Gastrocnemius medialis (tissue), 4 donors: ENCODE data around the gene ZNF784. TPM values are rescaled to one million over a fixed set of nuclear protein-coding genes. Genes with fewer than 3 reads are reported as not detected.

ENCODE experiments used
- ATAC-seq, 2 donors: fragments of 150-250 bp; one replicate each; pipeline ENCODE4 v1.9.1; 2016
- DNase-seq, 2 donors: peaks; one replicate each; pipeline ENCODE4 v3.0.0-alpha.2; 2019
- H3K27ac ChIP-seq, 4 donors: fragments of 200-600 bp; sonication (generic); 1 replicate in 1 of 4; 2 replicates in 3 of 4; pipeline ENCODE4 v1.5.1; 2016 to 2018; ENCODE audit warnings: mild to moderate bottlenecking in 2 of 4, moderate library complexity in 1 of 4
- H3K27me3 ChIP-seq, 3 donors: fragments of 200-600 bp; sonication (generic) in 2 of 3; 1 replicate in 1 of 3; 2 replicates in 2 of 3; pipeline versions ENCODE4 v1.5.1 to v1.6.0; 2016 to 2019; ENCODE audit warnings: mild to moderate bottlenecking in 1 of 3, moderate library complexity in 1 of 3
- H3K36me3 ChIP-seq, 2 donors: fragments of 200-600 bp; sonication (generic) in 1 of 2; one replicate each; pipeline ENCODE4 v1.5.1; 2017 to 2018
- H3K4me1 ChIP-seq, 2 donors: fragments of 200-600 bp; sonication (generic) in 1 of 2; one replicate each; pipeline ENCODE4 v1.5.1; 2016 to 2017; ENCODE audit warnings: mild to moderate bottlenecking in 2 of 2
- H3K4me3 ChIP-seq, 4 donors: fragments of 200-600 bp; sonication (generic) in 3 of 4; 1 replicate in 1 of 4; 2 replicates in 3 of 4; pipeline ENCODE4 v1.5.1; 2016 to 2019; ENCODE audit warnings: mild to moderate bottlenecking in 2 of 4
- H3K9me3 ChIP-seq, 3 donors: fragments of 200-600 bp; sonication (generic) in 2 of 3; 1 replicate in 1 of 3; 2 replicates in 2 of 3; pipeline ENCODE4 v1.5.1; 2016 to 2019
- POLR2A ChIP-seq, 2 donors: fragments of 450-650 bp; IDR thresholded peaks; one replicate each; pipeline ENCODE4 v1.6.1; 2017; ENCODE audit warnings: antibody characterized with exemption in 2 of 2, mild to moderate bottlenecking in 2 of 2, moderate library complexity in 2 of 2
- in situ Hi-C, 4 donors: fragments of 200-750 bp; cut with MboI; loops; one replicate each; pipeline versions ENCODE4 v1.15.0 to v1.8.0; 2017; ENCODE audit warnings: low sequenced_read_pairs in 4 of 4
- intact Hi-C: fragments of 100-400 bp; cut with DNase I; formaldehyde crosslinking; loops from one replicate; pipeline ENCODE4 v1.15.1; 2023; ENCODE audit warnings: low total_unique reads
- total RNA-seq, 4 donors: library from RNA; depleted of rRNA; stranded (reverse); fragments of >200 nt; gene quantifications; one replicate each; pipeline versions ENCODE4 v1.1.0 to v1.2.3, GENCODE V29; 2016
- TF ChIP-seq, protein P1 (sequence below), 5 experiments: fragments of 450-650 bp in 3 of 5; fragments of 200-600 bp in 2 of 5; sonication (generic) in 2 of 5; IDR thresholded peaks in 4 of 5; conservative IDR thresholded peaks in 1 of 5; 1 replicate in 4 of 5; 2 replicates in 1 of 5; pipeline ENCODE4 v1.5.1; 2016 to 2019; ENCODE audit warnings: antibody characterized with exemption in 5 of 5, mild to moderate bottlenecking in 3 of 5, moderate library complexity in 3 of 5

The ZNF784 gene
- total RNA-seq, 4 donors from 2014 or later: 6.0 to 10.0 (median 8.2) TPM

DNA sequence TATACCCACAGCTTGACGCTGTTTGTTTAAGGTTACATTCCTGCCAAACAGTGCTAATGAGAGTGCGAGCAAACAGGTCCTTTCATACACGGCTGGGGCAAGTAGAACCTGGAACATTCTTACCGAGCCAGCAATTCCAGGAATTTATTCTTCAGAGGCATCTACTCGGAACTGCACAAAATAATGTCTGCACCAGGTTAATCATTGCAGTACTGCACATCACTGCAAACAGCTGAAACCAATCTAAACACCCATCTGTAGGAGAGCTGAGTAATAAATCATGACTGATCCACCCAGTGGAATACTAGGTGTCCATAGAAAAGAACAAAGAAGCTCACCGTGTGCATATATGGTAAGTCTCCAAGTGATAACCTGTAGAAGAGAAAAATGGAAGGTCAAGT lies 42.5 kb downstream of the ZNF784 start:
- TF ChIP-seq POLR2A (IDR thresholded peaks at IDR 0.05): no peak
- TF ChIP-seq, protein P1, sequence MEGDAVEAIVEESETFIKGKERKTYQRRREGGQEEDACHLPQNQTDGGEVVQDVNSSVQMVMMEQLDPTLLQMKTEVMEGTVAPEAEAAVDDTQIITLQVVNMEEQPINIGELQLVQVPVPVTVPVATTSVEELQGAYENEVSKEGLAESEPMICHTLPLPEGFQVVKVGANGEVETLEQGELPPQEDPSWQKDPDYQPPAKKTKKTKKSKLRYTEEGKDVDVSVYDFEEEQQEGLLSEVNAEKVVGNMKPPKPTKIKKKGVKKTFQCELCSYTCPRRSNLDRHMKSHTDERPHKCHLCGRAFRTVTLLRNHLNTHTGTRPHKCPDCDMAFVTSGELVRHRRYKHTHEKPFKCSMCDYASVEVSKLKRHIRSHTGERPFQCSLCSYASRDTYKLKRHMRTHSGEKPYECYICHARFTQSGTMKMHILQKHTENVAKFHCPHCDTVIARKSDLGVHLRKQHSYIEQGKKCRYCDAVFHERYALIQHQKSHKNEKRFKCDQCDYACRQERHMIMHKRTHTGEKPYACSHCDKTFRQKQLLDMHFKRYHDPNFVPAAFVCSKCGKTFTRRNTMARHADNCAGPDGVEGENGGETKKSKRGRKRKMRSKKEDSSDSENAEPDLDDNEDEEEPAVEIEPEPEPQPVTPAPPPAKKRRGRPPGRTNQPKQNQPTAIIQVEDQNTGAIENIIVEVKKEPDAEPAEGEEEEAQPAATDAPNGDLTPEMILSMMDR (IDR thresholded peaks at IDR 0.05 in 4 of 5, conservative IDR thresholded peaks at IDR 0.05 in 1 of 5): no peak
- Histone ChIP-seq H3K4me1 (peaks cover 11 to 30% of the 10 kb centered on the region in 2 donors), H3K36me3 (peaks cover 0 to 11% of the 10 kb centered on the region in 2 donors), H3K27me3 (peaks cover 3 to 11% (median 6%) of the 10 kb centered on the region in 3 donors), H3K4me3 (no peak overlapping the region), H3K27ac (peak overlapping the region in 1 of 4 donors; percentile 4), H3K9me3 (no peaks in the 10 kb centered on the region)
- intact Hi-C loops: loop anchor here (2.0 kb wide), 2 partner anchors 17 to 53 kb away; partner anchors contain the start of gene FIZ1
- DNase-seq: no peak
- no peak for ATAC-seq
- in situ Hi-C loops: loop anchor here in 2 of 4 donors (10.0 kb wide), 2 partner anchors 53 to 67 kb away; no protein-coding TSS in a partner anchor

DNA sequence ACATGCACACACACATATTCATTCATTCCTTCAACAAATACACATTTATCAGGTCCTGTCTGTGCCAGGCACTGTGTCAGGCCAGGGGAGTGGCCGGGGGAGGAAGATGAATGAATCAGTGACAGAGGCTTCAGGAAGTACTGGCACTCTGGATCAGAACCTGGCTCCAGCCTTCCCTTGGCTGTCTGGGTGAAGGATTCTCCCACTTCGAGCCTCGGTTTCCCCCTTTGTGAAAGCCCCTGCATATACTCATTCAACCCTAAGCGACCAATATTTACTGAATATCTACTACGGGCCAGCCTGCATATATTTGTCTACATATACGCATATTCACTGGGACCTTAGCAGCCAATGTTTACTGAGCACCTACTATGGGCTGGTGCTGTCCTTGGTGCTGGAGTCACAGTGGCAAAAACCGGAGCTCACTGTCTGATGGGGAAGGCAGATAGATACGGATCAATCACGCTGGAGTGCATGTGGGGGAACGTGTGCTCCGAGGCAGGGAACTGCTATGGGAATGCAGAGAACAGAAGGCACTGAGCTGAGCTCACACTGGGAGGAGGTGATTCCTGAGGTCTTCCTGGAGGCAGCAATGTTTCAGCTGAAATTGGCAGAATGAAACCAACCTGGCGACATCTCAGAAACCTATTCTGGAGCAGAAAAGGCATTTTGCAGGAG lies 43.1 kb downstream of the ZNF784 start:
- H3K4me1 ChIP-seq: peaks cover 8 to 24% of the 10 kb centered on the region in 2 donors
- TF ChIP-seq POLR2A (IDR thresholded peaks at IDR 0.05): no peak
- TF ChIP-seq, protein P1 (IDR thresholded peaks at IDR 0.05 in 4 of 5, conservative IDR thresholded peaks at IDR 0.05 in 1 of 5): no peak
- peak overlapping the region; percentile 96 to 100 (median 98) for H3K27ac ChIP-seq
- intact Hi-C loops (loop anchor here (2.0 kb wide), 2 partner anchors 18 to 54 kb away; partner anchors contain the start of gene FIZ1), in situ Hi-C loops (loop anchor here in 2 of 4 donors (10.0 kb wide), 2 partner anchors 54 to 66 kb away; no protein-coding TSS in a partner anchor)
- peaks cover 0 to 9% (median 5%) of the 10 kb centered on the region in 3 donors for H3K27me3 ChIP-seq
- peak overlapping the region; percentile 92 to 98 (median 96) for H3K4me3 ChIP-seq
- ATAC-seq: no peak
- peaks cover 0 to 13% of the 10 kb centered on the region in 2 donors for H3K36me3 ChIP-seq
- H3K9me3 ChIP-seq: no peaks in the 10 kb centered on the region
- DNase-seq: no peak

DNA sequence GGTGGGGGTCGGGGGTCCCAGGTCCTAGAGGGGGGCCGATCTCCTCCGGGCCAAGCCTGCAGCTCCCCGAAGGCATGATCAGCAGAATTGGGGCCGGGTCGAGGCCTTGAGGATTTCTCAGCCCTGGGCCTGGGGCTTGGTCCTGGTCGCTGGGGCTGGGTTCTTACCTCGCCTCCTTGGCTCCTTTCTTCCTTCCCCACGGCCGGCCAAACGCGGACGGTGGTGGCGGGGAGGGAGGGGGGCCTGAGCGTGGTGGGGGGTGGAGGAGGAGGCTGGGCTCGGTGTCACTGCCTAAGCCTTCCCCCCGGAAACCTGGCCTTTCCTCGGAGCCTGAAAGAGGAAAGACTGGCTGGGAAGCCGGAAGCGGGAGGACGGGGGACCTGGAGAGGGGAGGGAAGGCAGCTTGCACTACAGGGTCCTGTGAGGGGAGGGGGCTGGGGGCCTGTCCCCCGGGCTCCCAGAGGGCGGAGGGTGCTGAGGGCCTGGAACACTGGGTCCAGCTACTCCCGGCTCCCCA lies 43.7 kb downstream of the ZNF784 start, which contains the start of gene ZNF579:
ZNF579 (minus strand) TSS at position 221 of the 517 bp plus-strand sequence. CDS start 1,209 bp downstream, outside the sequence.
- peaks cover 0 to 3% (median 0%) of the 10 kb centered on the region in 3 donors for H3K27me3 ChIP-seq
- DNase-seq (peak; percentile 75 to 85), ATAC-seq (peak; percentile 81 to 86)
- peak within 1 kb of the TSS; percentile 96 to 100 (median 98) for H3K27ac ChIP-seq
- in situ Hi-C loops (loop anchor here in 2 of 4 donors (10.0 kb wide), 2 partner anchors 54 to 66 kb away; no protein-coding TSS in a partner anchor), intact Hi-C loops (loop anchor here (1.0 to 2.0 kb wide), 3 partner anchors 17 to 54 kb away; partner anchors contain the start of gene FIZ1)
- peaks cover 3 to 19% of the 10 kb centered on the region in 2 donors for H3K4me1 ChIP-seq
- TF ChIP-seq, protein P1 (IDR thresholded peaks at IDR 0.05 in 4 of 5, conservative IDR thresholded peaks at IDR 0.05 in 1 of 5): no peak
- no peak for TF ChIP-seq POLR2A (IDR thresholded peaks at IDR 0.05)
- peaks cover 0 to 13% of the 10 kb centered on the region in 2 donors for H3K36me3 ChIP-seq
- peak within 1 kb of the TSS; percentile 92 to 98 (median 96) for H3K4me3 ChIP-seq
- H3K9me3 ChIP-seq: no peaks in the 10 kb centered on the region

DNA sequence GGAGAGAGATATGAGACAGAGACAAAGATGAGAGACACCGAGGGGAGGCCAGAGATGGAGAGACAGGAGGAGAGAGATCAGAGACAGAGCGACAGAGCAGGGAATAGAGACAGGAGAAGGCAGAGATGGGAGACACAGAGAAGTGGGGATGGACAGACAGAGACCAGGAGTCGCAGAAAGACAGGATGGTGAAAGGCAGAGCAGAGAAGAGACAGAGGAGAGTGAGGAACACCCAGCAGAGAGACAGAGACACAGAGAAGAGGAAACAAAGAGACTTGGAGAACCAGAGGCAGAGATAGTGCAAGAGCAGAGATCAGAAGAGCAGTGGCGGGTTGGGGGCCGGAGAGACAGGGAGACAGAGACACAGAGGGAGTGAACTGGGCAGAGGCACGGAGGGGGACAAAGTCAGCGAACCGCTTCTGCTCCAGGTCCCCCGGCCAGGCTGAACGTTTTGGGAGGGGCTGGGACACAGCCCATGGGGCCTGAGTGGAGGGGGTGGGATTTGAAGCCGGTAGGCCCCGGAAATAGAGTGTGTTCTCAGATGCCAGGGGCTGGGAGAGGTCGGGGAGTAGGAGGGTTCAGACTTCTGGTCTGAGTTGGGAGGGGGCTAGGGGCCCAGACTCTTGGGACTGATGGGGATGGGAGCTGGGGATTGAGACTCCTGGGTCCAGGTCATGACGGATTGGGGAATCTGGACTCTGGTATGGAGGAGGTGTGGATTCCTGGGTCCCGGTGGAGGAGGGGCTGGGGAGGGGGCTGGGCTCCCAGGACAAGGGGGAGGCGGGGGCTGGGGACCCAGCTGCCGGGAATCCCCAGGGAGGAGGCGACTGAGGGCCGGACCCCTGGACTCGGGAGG lies 44.4 kb downstream of the ZNF784 start:
- Histone ChIP-seq H3K36me3 (peaks cover 0 to 13% of the 10 kb centered on the region in 2 donors), H3K27me3 (no peaks in the 10 kb centered on the region), H3K4me3 (peak overlapping the region; percentile 92 to 98 (median 96)), H3K27ac (peak overlapping the region; percentile 96 to 100 (median 98)), H3K9me3 (no peaks in the 10 kb centered on the region), H3K4me1 (peaks cover 3 to 19% of the 10 kb centered on the region in 2 donors)
- in situ Hi-C loops (loop anchor here in 2 of 4 donors (10.0 kb wide), 2 partner anchors 55 to 65 kb away; no protein-coding TSS in a partner anchor), intact Hi-C loops (loop anchor here (1.0 to 2.0 kb wide), 3 partner anchors 17 to 55 kb away; partner anchors contain the start of gene FIZ1)
- ATAC-seq: peak; percentile 65 to 69
- peak in 1 of 2 donors; percentile 49 for DNase-seq
- TF ChIP-seq, protein P1 (IDR thresholded peaks at IDR 0.05 in 4 of 5, conservative IDR thresholded peaks at IDR 0.05 in 1 of 5): no peak
- peak; percentile 22 to 37 for TF ChIP-seq POLR2A (IDR thresholded peaks at IDR 0.05)
